ENCODE data around the gene FUT6.
"Not testable (repeated sequence)": the region's sequence is repeated elsewhere in the genome, so short reads cannot be mapped to it uniquely, and the experiment has no call there.

Gene FUT6

DNA sequence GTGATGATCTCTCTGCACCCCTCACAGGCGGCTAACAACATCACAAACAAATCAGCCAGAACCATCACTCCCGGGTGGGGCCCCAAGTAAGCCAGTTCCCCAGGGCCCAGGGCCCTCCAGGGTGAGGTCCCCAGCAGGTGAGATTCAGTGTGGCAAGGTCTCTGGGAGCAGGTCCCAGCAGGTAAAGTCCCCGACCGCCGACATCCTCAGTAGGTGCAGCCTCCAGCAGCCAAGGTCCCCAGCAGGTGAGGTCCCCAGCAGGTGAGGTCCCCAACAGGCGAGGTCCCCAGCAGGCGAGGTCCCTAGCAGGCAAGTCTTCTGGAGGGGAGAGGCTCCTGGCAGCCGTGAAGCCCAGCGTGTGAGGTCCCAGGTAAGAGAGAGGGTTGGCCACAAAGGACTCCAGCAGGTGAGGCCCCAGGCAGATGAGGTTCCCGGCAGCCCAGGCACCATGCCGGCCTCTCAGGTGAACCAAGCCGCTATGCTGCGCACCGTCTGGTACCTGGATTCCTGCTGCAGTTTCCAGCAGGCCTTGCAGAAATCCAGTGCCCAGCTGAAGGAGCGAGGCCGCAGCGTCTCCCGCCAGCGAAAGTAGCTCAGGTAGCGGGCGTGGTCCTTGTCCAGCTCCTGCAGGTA, 3.9 kb upstream of the FUT6 start:
- DNase-seq (ENCODE audit: low spot score in 2 of 2) (no peak), ATAC-seq (no peak)
- Mint-ChIP-seq H3K27ac (no peak overlapping the region), H3K9me3 (no peaks in the 10 kb centered on the region), H3K4me3 (no peak overlapping the region), H3K4me1 (peaks cover 3% of the 10 kb centered on the region), H3K36me3 (no peaks in the 10 kb centered on the region)

- not testable (repeated sequence) for H3K4me1 Mint-ChIP-seq; DNase-seq (ENCODE audit: low spot score in 2 of 2); H3K27ac Mint-ChIP-seq; H3K4me3 Mint-ChIP-seq; H3K9me3 Mint-ChIP-seq; H3K36me3 Mint-ChIP-seq
- ATAC-seq, result peak; percentile 25
These were observed 2.2 kb upstream of the FUT6 start for GRCh38 chr19:5841735-5842111.

DNA sequence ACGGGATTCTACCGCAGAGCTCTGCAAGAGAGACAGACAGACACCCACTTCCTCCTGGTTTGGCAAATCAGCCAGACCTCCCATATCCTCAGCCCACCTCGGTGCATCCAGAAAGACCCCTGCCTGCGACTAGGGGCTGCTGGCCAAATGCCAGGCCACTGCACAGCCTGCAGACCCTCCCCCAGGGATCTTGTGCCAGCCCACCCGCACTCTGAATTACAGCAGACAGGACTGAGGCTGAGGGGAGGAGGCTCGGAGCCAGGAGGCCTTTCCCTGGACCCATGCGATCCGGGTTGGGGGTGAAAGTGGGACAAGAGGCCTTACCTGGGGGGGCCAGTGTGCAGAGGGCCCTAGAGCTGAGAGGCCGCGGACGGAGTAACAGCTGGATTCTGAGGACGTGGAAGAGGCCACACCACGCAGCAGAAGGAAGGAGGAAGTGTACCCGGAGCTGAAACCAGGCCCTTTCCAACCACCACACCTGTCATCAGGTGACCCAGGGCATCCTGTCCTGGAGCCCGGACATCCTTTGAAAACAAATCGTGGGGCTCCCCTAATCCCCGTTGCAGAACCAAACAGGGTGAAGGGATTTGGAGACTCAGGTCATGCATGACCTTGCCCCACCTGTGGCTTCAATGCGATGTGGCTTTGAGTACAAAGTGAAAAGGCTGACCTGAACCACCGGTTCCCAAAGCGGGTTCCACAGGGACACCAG, 993 bp downstream of the FUT6 start:
- Mint-ChIP-seq H3K4me3 (no peak overlapping the region), H3K36me3 (no peaks in the 10 kb centered on the region), H3K27ac (no peak overlapping the region), H3K9me3 (no peaks in the 10 kb centered on the region), H3K4me1 (peaks cover 8% of the 10 kb centered on the region)
- ATAC-seq (no peak), DNase-seq (ENCODE audit: low spot score in 2 of 2) (no peak)

- no peaks in the 10 kb centered on the region for H3K9me3 Mint-ChIP-seq
- no peak for ATAC-seq
- no peak for DNase-seq (ENCODE audit: low spot score in 2 of 2)
- no peaks in the 10 kb centered on the region for H3K36me3 Mint-ChIP-seq
- no peak overlapping the region for H3K4me3 Mint-ChIP-seq
- no peak overlapping the region for H3K27ac Mint-ChIP-seq
- peaks cover 8% of the 10 kb centered on the region for H3K4me1 Mint-ChIP-seq
These were observed 1.6 kb downstream of the FUT6 start for GRCh38 chr19:5837761-5838352.

DNA sequence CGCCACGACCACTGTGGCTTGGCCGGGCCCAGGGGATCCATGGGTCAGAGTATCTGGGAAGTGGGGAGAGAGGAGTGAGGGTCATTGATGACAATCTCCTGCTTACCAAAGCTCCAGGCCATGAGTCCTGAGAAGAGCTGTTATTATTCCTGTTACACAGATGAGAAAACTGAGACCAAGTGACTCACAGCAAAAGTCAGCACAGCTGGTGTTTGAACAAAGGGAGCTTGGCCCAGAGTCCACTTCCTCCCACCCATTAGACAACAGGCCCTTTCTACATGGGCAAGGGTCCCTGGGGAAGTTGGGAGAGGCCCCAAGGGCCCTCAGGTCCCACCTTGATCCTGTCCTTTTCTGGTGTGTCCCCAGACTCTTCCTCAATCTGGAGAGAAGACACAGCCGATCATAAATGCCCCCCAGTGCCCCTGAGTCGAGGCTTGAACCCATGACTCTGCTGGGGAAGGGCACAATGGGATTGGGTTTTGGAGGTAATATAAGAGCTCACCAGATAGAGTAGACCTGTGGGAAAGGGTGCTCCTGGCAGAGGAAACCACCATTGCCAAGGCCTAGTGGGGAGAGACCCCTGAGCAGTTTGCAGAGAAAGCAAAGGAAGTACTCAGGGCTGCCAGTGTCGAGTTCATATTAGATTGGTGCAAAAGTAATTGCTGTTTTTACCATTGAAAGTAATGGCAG, 6.8 kb downstream of the FUT6 start:
- Mint-ChIP-seq H3K27ac (no peak overlapping the region), H3K9me3 (no peaks in the 10 kb centered on the region), H3K4me1 (peaks cover 5% of the 10 kb centered on the region), H3K36me3 (peaks cover 11% of the 10 kb centered on the region), H3K4me3 (no peak overlapping the region)
- ATAC-seq, result no peak
- no peak for DNase-seq (ENCODE audit: low spot score in 2 of 2)

GRCh38 chr19:5832061-5832460, 7.4 kb downstream of the FUT6 start:
- peaks cover 1% of the 10 kb centered on the region for H3K9me3 Mint-ChIP-seq
- DNase-seq (ENCODE audit: low spot score in 2 of 2), result no peak
- peaks cover 9% of the 10 kb centered on the region for H3K4me1 Mint-ChIP-seq
- no peak overlapping the region for H3K4me3 Mint-ChIP-seq
- ATAC-seq, result no peak
- H3K27ac Mint-ChIP-seq, result no peak overlapping the region
- peaks cover 15% of the 10 kb centered on the region for H3K36me3 Mint-ChIP-seq

DNA sequence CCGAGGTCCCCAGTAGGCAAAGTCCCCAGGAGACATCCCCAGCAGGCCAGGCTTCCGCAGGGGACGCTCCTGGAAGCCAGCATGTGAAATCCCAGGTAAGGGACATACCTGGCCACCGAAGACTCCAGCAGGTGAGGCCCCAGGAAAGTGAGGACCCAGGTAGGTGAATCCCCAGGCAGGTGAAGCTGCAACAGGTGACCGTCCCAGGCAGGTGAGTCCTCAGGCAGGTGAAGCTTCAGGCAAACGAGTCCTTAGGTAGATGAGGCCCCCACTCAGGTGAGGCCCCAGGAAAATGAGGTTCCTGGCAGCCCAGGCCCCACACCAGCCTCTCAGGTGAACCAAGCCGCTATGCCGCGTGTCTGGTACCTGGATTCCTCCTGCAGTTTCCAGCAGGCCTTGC, 8.3 kb downstream of the FUT6 start:
- Mint-ChIP-seq H3K4me3 (no peak overlapping the region), H3K9me3 (peaks cover 2% of the 10 kb centered on the region), H3K27ac (no peak overlapping the region), H3K4me1 (peaks cover 13% of the 10 kb centered on the region), H3K36me3 (peaks cover 18% of the 10 kb centered on the region)
- no peak for DNase-seq (ENCODE audit: low spot score in 2 of 2)
- ATAC-seq, result no peak

- Mint-ChIP-seq H3K4me1 (peaks cover 13% of the 10 kb centered on the region), H3K36me3 (peaks cover 18% of the 10 kb centered on the region), H3K27ac (no peak overlapping the region), H3K9me3 (peaks cover 2% of the 10 kb centered on the region), H3K4me3 (peak overlapping the region; percentile 92)
- ATAC-seq (no peak), DNase-seq (ENCODE audit: low spot score in 2 of 2) (no peak)
These were observed 9.8 kb downstream of the FUT6 start for GRCh38 chr19:5829567-5830310.

DNA sequence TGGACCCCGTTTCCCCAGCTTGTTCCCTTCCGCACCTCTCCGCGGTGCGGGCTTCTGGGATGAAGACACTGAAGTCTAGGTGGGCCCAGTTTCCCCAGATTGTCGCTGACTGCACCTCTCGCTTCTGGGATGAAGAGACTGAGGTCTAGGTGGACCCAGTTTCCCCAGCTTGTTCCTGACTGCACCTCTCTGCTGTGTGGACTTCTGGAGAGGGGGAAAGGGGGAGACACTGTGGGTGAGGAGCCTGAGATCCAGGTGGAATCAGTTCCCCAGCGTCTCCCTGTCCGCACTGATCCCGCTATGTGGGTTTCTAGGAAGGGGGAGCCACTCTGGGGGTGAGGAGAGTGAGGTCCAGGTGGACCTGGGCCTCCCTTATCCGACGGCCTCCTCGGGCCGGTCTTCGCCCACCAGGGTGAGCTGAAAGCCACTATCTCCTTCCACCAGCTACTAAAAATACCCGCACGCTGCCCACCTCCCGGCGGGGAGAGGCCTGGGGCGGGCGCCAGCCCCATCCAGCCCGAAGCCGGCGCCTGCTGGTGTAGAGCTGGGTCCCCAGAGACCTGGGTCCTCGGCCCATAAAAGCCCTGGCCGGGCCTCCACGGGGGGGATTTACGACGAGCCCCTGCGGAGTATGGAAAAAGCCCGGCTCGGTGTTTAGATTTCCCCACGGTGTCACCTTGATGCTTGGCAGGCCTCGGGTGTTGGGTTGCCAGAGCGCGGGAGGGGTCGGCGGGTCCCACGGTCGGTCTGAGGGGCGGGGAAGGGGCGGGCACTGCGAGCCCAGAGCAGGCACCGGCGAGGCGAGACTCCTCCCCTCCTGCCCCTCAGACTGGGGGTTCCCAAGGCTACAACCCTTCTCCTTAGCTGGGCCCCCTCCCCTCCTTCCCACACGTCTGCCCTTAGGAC, 10.6 kb downstream of the FUT6 start:
- H3K36me3 Mint-ChIP-seq, result peaks cover 18% of the 10 kb centered on the region
- DNase-seq (ENCODE audit: low spot score in 2 of 2) (no peak), ATAC-seq (no peak)
- H3K9me3 Mint-ChIP-seq, result peaks cover 2% of the 10 kb centered on the region
- H3K27ac Mint-ChIP-seq, result peak overlapping the region; percentile 98
- peak overlapping the region; percentile 92 for H3K4me3 Mint-ChIP-seq
- H3K4me1 Mint-ChIP-seq, result peaks cover 13% of the 10 kb centered on the region

- DNase-seq (ENCODE audit: low spot score in 2 of 2), result peak; percentile 97
- Mint-ChIP-seq H3K4me3 (peak overlapping the region; percentile 92), H3K36me3 (peaks cover 18% of the 10 kb centered on the region), H3K27ac (peak overlapping the region; percentile 98), H3K9me3 (peaks cover 2% of the 10 kb centered on the region), H3K4me1 (peaks cover 13% of the 10 kb centered on the region)
- peak; percentile 85 for ATAC-seq
These were observed 11.4 kb downstream of the FUT6 start for GRCh38 chr19:5827891-5828660.

- ATAC-seq, result no peak
- no peak for DNase-seq (ENCODE audit: low spot score in 2 of 2)
- H3K36me3 Mint-ChIP-seq, result peaks cover 18% of the 10 kb centered on the region
- H3K4me3 Mint-ChIP-seq, result peak overlapping the region; percentile 92
- peaks cover 13% of the 10 kb centered on the region for H3K4me1 Mint-ChIP-seq
- peaks cover 2% of the 10 kb centered on the region for H3K9me3 Mint-ChIP-seq
- H3K27ac Mint-ChIP-seq, result peak overlapping the region; percentile 85
These were observed 12.1 kb downstream of the FUT6 start for GRCh38 chr19:5827342-5827890.

DNA sequence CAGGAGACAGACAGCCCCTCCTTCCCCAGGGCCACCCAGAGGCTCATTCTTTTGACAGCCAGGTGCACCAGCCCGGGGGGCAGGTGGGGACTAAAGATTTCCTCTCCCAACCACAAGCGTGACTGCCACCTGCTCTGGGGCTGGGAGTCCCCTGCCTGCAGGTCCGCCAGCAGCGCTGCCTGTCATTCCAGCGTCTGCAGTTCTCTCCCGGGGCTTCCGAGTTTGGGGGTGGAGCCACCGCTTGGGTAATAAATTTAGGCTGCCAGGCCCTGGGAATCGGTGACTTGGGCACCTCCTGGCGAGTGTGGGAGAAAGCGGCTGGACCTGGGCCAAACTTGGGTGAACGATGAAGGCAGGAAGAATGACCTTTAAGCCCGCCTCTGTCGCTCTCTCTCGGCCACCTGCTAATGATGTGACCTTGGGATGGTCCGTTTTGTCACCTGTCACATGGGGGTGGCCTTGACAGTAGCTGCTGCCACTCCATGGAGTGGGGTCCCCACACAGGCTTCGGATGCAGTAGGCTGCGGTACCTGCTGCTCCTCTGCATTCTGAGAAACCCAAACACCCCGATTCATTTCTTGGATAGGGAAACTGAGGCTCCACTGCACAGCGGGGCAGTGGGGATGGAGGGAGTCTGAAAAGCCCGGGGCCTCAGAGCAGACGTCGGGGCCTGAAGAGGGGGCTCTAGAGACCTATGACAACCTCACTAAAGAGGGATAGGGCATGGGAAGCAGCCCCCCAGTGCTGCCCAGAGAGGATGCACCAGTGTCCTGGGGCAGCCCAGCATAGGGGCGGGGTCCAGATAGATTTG, 12.8 kb downstream of the FUT6 start:
- no peak for DNase-seq (ENCODE audit: low spot score in 2 of 2)
- peak overlapping the region; percentile 85 for H3K27ac Mint-ChIP-seq
- H3K4me1 Mint-ChIP-seq, result peaks cover 9% of the 10 kb centered on the region
- peaks cover 2% of the 10 kb centered on the region for H3K9me3 Mint-ChIP-seq
- H3K36me3 Mint-ChIP-seq, result peaks cover 18% of the 10 kb centered on the region
- peak overlapping the region; percentile 92 for H3K4me3 Mint-ChIP-seq
- ATAC-seq, result no peak

GRCh38 chr19:5825178-5825577, 14.3 kb downstream of the FUT6 start:
- no peak overlapping the region for H3K4me3 Mint-ChIP-seq
- no peak for ATAC-seq
- H3K4me1 Mint-ChIP-seq, result peaks cover 9% of the 10 kb centered on the region
- H3K36me3 Mint-ChIP-seq, result peaks cover 18% of the 10 kb centered on the region
- peaks cover 2% of the 10 kb centered on the region for H3K9me3 Mint-ChIP-seq
- no peak overlapping the region for H3K27ac Mint-ChIP-seq
- DNase-seq (ENCODE audit: low spot score in 2 of 2), result no peak
